IMR-90 (cell line): ENCODE data around the gene ZNF155.

ENCODE experiments used
- CEBPB ChIP-seq: IDR thresholded peaks from 2 replicates; pipeline ENCODE4 v1.6.1; 2012; ENCODE audit warnings: low read depth, low read length, improper control_type of control experiment
- MXI1 ChIP-seq: IDR thresholded peaks from 2 replicates; pipeline ENCODE4 v1.6.1; 2012; ENCODE audit warnings: low read depth, mild to moderate bottlenecking, low read length, moderate library complexity, borderline replicate concordance
- NFE2L2 ChIP-seq: fragments of 150-350 bp; IDR thresholded peaks from 2 replicates; pipeline ENCODE4 v1.6.1; 2016; ENCODE audit warnings: low read depth, mild to moderate bottlenecking, low read length
- POLR2A ChIP-seq: IDR thresholded peaks from 2 replicates; pipeline ENCODE4 v1.6.1; 2012; ENCODE audit warnings: mild to moderate bottlenecking, low read depth, low read length
- TF ChIP-seq, protein P1 (sequence below): conservative IDR thresholded peaks from 2 replicates; pipeline ENCODE4 v1.5.1; 2012; ENCODE audit warnings: mild to moderate bottlenecking, low read depth, low read length, improper control_type of control experiment

- TF ChIP-seq, protein P1, sequence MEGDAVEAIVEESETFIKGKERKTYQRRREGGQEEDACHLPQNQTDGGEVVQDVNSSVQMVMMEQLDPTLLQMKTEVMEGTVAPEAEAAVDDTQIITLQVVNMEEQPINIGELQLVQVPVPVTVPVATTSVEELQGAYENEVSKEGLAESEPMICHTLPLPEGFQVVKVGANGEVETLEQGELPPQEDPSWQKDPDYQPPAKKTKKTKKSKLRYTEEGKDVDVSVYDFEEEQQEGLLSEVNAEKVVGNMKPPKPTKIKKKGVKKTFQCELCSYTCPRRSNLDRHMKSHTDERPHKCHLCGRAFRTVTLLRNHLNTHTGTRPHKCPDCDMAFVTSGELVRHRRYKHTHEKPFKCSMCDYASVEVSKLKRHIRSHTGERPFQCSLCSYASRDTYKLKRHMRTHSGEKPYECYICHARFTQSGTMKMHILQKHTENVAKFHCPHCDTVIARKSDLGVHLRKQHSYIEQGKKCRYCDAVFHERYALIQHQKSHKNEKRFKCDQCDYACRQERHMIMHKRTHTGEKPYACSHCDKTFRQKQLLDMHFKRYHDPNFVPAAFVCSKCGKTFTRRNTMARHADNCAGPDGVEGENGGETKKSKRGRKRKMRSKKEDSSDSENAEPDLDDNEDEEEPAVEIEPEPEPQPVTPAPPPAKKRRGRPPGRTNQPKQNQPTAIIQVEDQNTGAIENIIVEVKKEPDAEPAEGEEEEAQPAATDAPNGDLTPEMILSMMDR: no peak
- TF ChIP-seq POLR2A (no peak), NFE2L2 (no peak), CEBPB (no peak), MXI1 (no peak)
These were observed 48.1 kb downstream of the ZNF155 start for GRCh38 chr19:44032001-44032610.
